Small intestine (tissue), 7 donors: ENCODE results near the gene ZNF410. TPM values are rescaled to one million over a fixed set of nuclear protein-coding genes. Genes with fewer than 3 reads are reported as not detected.
"Not testable (repeated sequence)": the region's sequence is repeated elsewhere in the genome, so short reads cannot be mapped to it uniquely, and the experiment has no call there.

Source experiments
- DNase-seq, 2 donors: peaks; one replicate each; pipeline versions ENCODE4 v3.0.0 to v3.0.0-alpha.2; 2013
- FAIRE-seq: peaks from 2 replicates; lab custom pipeline; 2012; peaks lifted over from hg19 to GRCh38; lab: Jason Lieb, UNC
- H3K27ac ChIP-seq, 3 donors: one replicate each; pipeline ENCODE4 v1.5.1; 2013; ENCODE audit warnings: low read length in 2 of 3, mild to moderate bottlenecking in 2 of 3, control low read depth in 1 of 3, inconsistent platforms in 1 of 3, low read depth in 1 of 3, moderate library complexity in 1 of 3
- H3K27me3 ChIP-seq, 3 donors: one replicate each; pipeline ENCODE4 v1.6.1; 2013; ENCODE audit warnings: low read length in 3 of 3, inconsistent platforms in 1 of 3; ENCODE audit not compliant: control insufficient read depth in 3 of 3, insufficient read depth in 3 of 3
- H3K36me3 ChIP-seq, 3 donors: one replicate each; pipeline ENCODE4 v1.6.1; 2013; ENCODE audit warnings: low read length in 3 of 3, inconsistent platforms in 1 of 3, low read depth in 1 of 3, mild to moderate bottlenecking in 1 of 3, moderate library complexity in 1 of 3; ENCODE audit not compliant: control insufficient read depth in 3 of 3, insufficient read depth in 2 of 3
- H3K4me1 ChIP-seq, 3 donors: one replicate each; pipeline ENCODE4 v1.6.1; 2013; ENCODE audit warnings: low read length in 2 of 3, inconsistent platforms in 1 of 3, low read depth in 1 of 3, mild to moderate bottlenecking in 1 of 3, moderate library complexity in 1 of 3; ENCODE audit not compliant: control insufficient read depth in 3 of 3, insufficient read depth in 2 of 3
- H3K4me3 ChIP-seq, 3 donors: one replicate each; pipeline ENCODE4 v1.5.1; 2013; ENCODE audit warnings: low read length in 3 of 3, control low read depth in 1 of 3, inconsistent platforms in 1 of 3, low read depth in 1 of 3, mild to moderate bottlenecking in 1 of 3, moderate library complexity in 1 of 3
- H3K9me3 ChIP-seq, 2 donors: one replicate each; pipeline ENCODE4 v1.6.1; 2013; ENCODE audit warnings: low read depth in 1 of 2, low read length in 1 of 2; ENCODE audit not compliant: control insufficient read depth in 2 of 2, insufficient read depth in 1 of 2
- WGBS, 3 donors: extraction: QIAGEN DNeasy Blood & Tissue Kit; methylation state at CpG; one replicate each; pipeline ENCODE4 v1.1.7; 2013; 5-methylcytosine and 5-hydroxymethylcytosine counted together
- polyA plus RNA-seq, 4 donors: library from polyadenylated mRNA; stranded (reverse) in 3 of 4; unstranded in 1 of 4; fragments of 200-250 nt in 3 of 4; fragments of 120-200 nt in 1 of 4; gene quantifications; one replicate each; pipeline versions ENCODE4 v1.2.1 to v1.2.3, GENCODE V29; 2013
- donor health status: healthy with polysubstance abuse.
- donor health status: control.
- donor health status: control.
- donor health status: Bipolar disorder and iron deficiency.
- donor health status: healthy.

Gene ZNF410
- polyA plus RNA-seq, 4 donors: 30.7 to 50.1 (median 36.7) TPM

- H3K36me3 ChIP-seq: peaks cover 16 to 38% (median 24%) of the 10 kb centered on the region in 3 donors
- H3K27ac ChIP-seq, H3K4me1 ChIP-seq, FAIRE-seq, H3K27me3 ChIP-seq, H3K4me3 ChIP-seq, H3K9me3 ChIP-seq, DNase-seq: not testable (repeated sequence)
- WGBS, 3 donors: 93 to 100% (median 98%) methylated on average over 2 of the region's 2 CpGs
Observed at GRCh38 chr14:73919457-73919856, 32.8 kb downstream of the ZNF410 start.

- Histone ChIP-seq H3K27ac (no peak overlapping the region), H3K27me3 (no peaks in the 10 kb centered on the region), H3K4me3 (no peak overlapping the region), H3K4me1 (no peaks in the 10 kb centered on the region), H3K36me3 (peaks cover 21 to 38% (median 28%) of the 10 kb centered on the region in 3 donors), H3K9me3 (no peaks in the 10 kb centered on the region)
- WGBS, 3 donors: 82 to 84% (median 83%) methylated on average over 5 of the region's 5 CpGs
- FAIRE-seq: no peak
- no peak for DNase-seq
Observed at GRCh38 chr14:73924337-73924736, 37.7 kb downstream of the ZNF410 start.

GRCh38 chr14:73935666-73936065 lies 49.0 kb downstream of the ZNF410 start:
- H3K27ac ChIP-seq: no peak overlapping the region
- no peaks in the 10 kb centered on the region for H3K9me3 ChIP-seq
- FAIRE-seq: no peak
- peaks cover 0 to 39% (median 12%) of the 10 kb centered on the region in 3 donors for H3K36me3 ChIP-seq
- DNase-seq: peak; percentile 11 to 14
- H3K27me3 ChIP-seq: peaks cover 0 to 7% (median 0%) of the 10 kb centered on the region in 3 donors
- H3K4me3 ChIP-seq: no peak overlapping the region
- no peaks in the 10 kb centered on the region for H3K4me1 ChIP-seq
- 75 to 88% (median 77%) methylated on average over 2 of the region's 2 CpGs for WGBS, 3 donors

GRCh38 chr14:73936548-73936947 lies 49.9 kb downstream of the ZNF410 start:
- FAIRE-seq (no peak), DNase-seq (no peak)
- no peaks in the 10 kb centered on the region for H3K9me3 ChIP-seq
- 93 to 100% (median 100%) methylated on average over 1 of the region's 1 CpG for WGBS, 3 donors
- H3K27ac ChIP-seq: no peak overlapping the region
- peaks cover 0 to 41% (median 7%) of the 10 kb centered on the region in 3 donors for H3K36me3 ChIP-seq
- no peaks in the 10 kb centered on the region for H3K4me1 ChIP-seq
- H3K27me3 ChIP-seq: peaks cover 0 to 9% (median 0%) of the 10 kb centered on the region in 3 donors
- H3K4me3 ChIP-seq: no peak overlapping the region

- Histone ChIP-seq H3K36me3 (peaks cover 0 to 43% (median 7%) of the 10 kb centered on the region in 3 donors), H3K27me3 (peaks cover 0 to 12% (median 0%) of the 10 kb centered on the region in 3 donors), H3K4me3 (no peak overlapping the region), H3K9me3 (no peaks in the 10 kb centered on the region), H3K4me1 (no peaks in the 10 kb centered on the region), H3K27ac (no peak overlapping the region)
- FAIRE-seq: no peak
- WGBS, 3 donors: 97 to 100% (median 98%) methylated on average over 2 of the region's 2 CpGs
- DNase-seq: no peak
Observed at GRCh38 chr14:73937012-73937411, 50.4 kb downstream of the ZNF410 start.

- Histone ChIP-seq H3K4me1 (no peaks in the 10 kb centered on the region), H3K36me3 (peaks cover 0 to 44% (median 4%) of the 10 kb centered on the region in 3 donors), H3K9me3 (no peaks in the 10 kb centered on the region), H3K4me3 (no peak overlapping the region), H3K27me3 (peaks cover 0 to 26% (median 0%) of the 10 kb centered on the region in 3 donors), H3K27ac (no peak overlapping the region)
- DNase-seq: no peak
- FAIRE-seq: no peak
- WGBS, 3 donors: 83 to 93% (median 89%) methylated on average over 7 of the region's 7 CpGs
Observed at GRCh38 chr14:73942180-73942579, 55.5 kb downstream of the ZNF410 start.

- Histone ChIP-seq H3K27ac (no peak overlapping the region), H3K27me3 (peaks cover 0 to 32% (median 0%) of the 10 kb centered on the region in 3 donors), H3K4me3 (no peak overlapping the region), H3K4me1 (no peaks in the 10 kb centered on the region), H3K36me3 (peaks cover 0 to 41% (median 4%) of the 10 kb centered on the region in 3 donors), H3K9me3 (no peaks in the 10 kb centered on the region)
- DNase-seq: peak; percentile 57 to 63
- 19 to 44% (median 38%) methylated on average over 4 of the region's 4 CpGs for WGBS, 3 donors
- FAIRE-seq: no peak
Observed at GRCh38 chr14:73943083-73943482, 56.4 kb downstream of the ZNF410 start.

GRCh38 chr14:73944432-73945158 lies 57.9 kb downstream of the ZNF410 start:
- 17 to 69% (median 39%) methylated on average over 17 of the region's 17 CpGs for WGBS, 3 donors
- FAIRE-seq (no peak), DNase-seq (peak; percentile 4 to 30)
- Histone ChIP-seq H3K4me1 (no peaks in the 10 kb centered on the region), H3K36me3 (peaks cover 0 to 36% (median 4%) of the 10 kb centered on the region in 3 donors), H3K4me3 (no peak overlapping the region), H3K9me3 (no peaks in the 10 kb centered on the region), H3K27ac (no peak overlapping the region), H3K27me3 (peaks cover 0 to 31% (median 0%) of the 10 kb centered on the region in 3 donors)
